Osteocyte (in vitro differentiated cells): Measurements from ENCODE around the gene MYO10. TPM values are rescaled to one million over a fixed set of nuclear protein-coding genes. Genes with fewer than 3 reads are reported as not detected.
A peak's percentile ranks its signal among the peaks of the same experiment; 100 is the strongest.

Source experiments
- DNase-seq: peaks from one replicate; pipeline ENCODE4 v3.0.0; 2021; ENCODE audit warnings: mixed read lengths; ENCODE audit not compliant: unreplicated experiment; ENCODE audit errors: extremely low spot score
- H3K27ac Mint-ChIP-seq: one replicate; pipeline ENCODE4 v1.8.0; 2021; ENCODE audit warnings: mild to moderate bottlenecking, mixed read lengths; ENCODE audit not compliant: unreplicated experiment
- H3K27me3 Mint-ChIP-seq: one replicate; pipeline ENCODE4 v1.8.0; 2021; ENCODE audit warnings: mixed read lengths; ENCODE audit not compliant: unreplicated experiment
- H3K36me3 Mint-ChIP-seq: one replicate; pipeline ENCODE4 v1.8.0; 2021; ENCODE audit warnings: mixed read lengths; ENCODE audit not compliant: unreplicated experiment
- H3K4me1 Mint-ChIP-seq: one replicate; pipeline ENCODE4 v1.8.0; 2021; ENCODE audit warnings: mixed read lengths; ENCODE audit not compliant: unreplicated experiment
- H3K4me3 Mint-ChIP-seq: one replicate; pipeline ENCODE4 v1.8.0; 2021; ENCODE audit warnings: mild to moderate bottlenecking, moderate library complexity, mixed read lengths; ENCODE audit not compliant: unreplicated experiment
- H3K9me3 Mint-ChIP-seq: one replicate; pipeline ENCODE4 v1.8.0; 2021; ENCODE audit warnings: mixed read lengths; ENCODE audit not compliant: unreplicated experiment
- CTCF ChIP-seq: fragments of 200-600 bp; sonication (generic); IDR thresholded peaks from 2 replicates; pipeline ENCODE4 v1.5.0; 2021; ENCODE audit warnings: antibody characterized with exemption, mild to moderate bottlenecking, moderate library complexity
- total RNA-seq: library from RNA; stranded (reverse); gene quantifications from 2 replicates; pipeline ENCODE4 v1.2.1, GENCODE V29; 2021

Gene MYO10
- total RNA-seq, 1 donor from 2014 or later, result 87.8 TPM

GRCh38 chr5:16943846-16944678 lies 8.0 kb upstream of the MYO10 start:
- Mint-ChIP-seq H3K9me3 (peaks cover 9% of the 10 kb centered on the region), H3K27me3 (peaks cover 12% of the 10 kb centered on the region), H3K4me3 (no peak overlapping the region), H3K36me3 (no peaks in the 10 kb centered on the region), H3K4me1 (no peaks in the 10 kb centered on the region), H3K27ac (no peak overlapping the region)
- TF ChIP-seq CTCF, result no peak
- no peak for DNase-seq

GRCh38 chr5:16937503-16938161 lies 1.5 kb upstream of the MYO10 start:
- H3K4me1 Mint-ChIP-seq, result peaks cover 21% of the 10 kb centered on the region
- H3K36me3 Mint-ChIP-seq, result no peaks in the 10 kb centered on the region
- peak overlapping the region; percentile 83 for H3K4me3 Mint-ChIP-seq
- TF ChIP-seq CTCF, result no peak
- no peak for DNase-seq
- no peak overlapping the region for H3K27ac Mint-ChIP-seq
- H3K9me3 Mint-ChIP-seq, result no peaks in the 10 kb centered on the region
- peaks cover 38% of the 10 kb centered on the region for H3K27me3 Mint-ChIP-seq

DNA sequence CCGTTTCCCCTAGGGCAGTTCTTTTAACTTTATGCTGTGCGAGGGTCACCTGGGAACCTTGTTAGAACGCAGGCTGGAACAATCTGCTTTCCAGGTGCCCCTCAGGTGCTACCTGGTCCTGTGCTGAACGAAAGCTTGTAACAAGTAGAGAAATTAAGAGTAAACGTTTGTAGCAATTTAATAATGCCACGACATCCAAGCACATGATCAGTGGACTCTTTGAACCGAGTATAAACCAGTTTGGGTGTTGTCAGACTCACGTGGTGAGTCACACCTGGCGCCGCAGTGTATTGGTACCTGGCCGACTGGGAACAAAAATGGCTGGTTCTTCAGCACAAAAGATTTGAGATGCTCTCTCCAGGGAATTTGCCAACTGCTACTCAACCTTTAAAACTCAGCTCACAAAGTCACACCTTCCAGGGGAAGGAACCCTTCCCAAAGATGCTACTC lies 926 bp upstream of the MYO10 start:
- H3K27ac Mint-ChIP-seq, result no peak overlapping the region
- TF ChIP-seq CTCF, result no peak
- H3K9me3 Mint-ChIP-seq, result no peaks in the 10 kb centered on the region
- peaks cover 38% of the 10 kb centered on the region for H3K27me3 Mint-ChIP-seq
- no peak for DNase-seq
- peak overlapping the region; percentile 83 for H3K4me3 Mint-ChIP-seq
- H3K36me3 Mint-ChIP-seq, result peaks cover 3% of the 10 kb centered on the region
- peaks cover 27% of the 10 kb centered on the region for H3K4me1 Mint-ChIP-seq

GRCh38 chr5:16935231-16936149 lies 598 bp downstream of the MYO10 start:
- peaks cover 3% of the 10 kb centered on the region for H3K36me3 Mint-ChIP-seq
- DNase-seq, result no peak
- no peak for TF ChIP-seq CTCF
- peaks cover 37% of the 10 kb centered on the region for H3K27me3 Mint-ChIP-seq
- H3K4me3 Mint-ChIP-seq, result peak overlapping the region; percentile 97
- H3K9me3 Mint-ChIP-seq, result no peaks in the 10 kb centered on the region
- peaks cover 41% of the 10 kb centered on the region for H3K4me1 Mint-ChIP-seq
- peak overlapping the region; percentile 85 for H3K27ac Mint-ChIP-seq
